Measurements from ENCODE around the gene FSIP1. TPM values are rescaled to one million over a fixed set of nuclear protein-coding genes. Genes with fewer than 3 reads are reported as not detected.

FSIP1 gene
- total RNA-seq, 4 donors from 2014 or later: 0.83 to 4.6 (median 1.4) TPM

- no peak for TF ChIP-seq POLR2A (IDR thresholded peaks at IDR 0.05; ENCODE audit: low read depth)
- peak in 2 of 3 experiments; percentile 19 to 26 for TF ChIP-seq CTCF (IDR thresholded peaks at IDR 0.05)
- no peak for TF ChIP-seq POLR2AphosphoS5 (IDR thresholded peaks at IDR 0.05)
- TF ChIP-seq EP300 (IDR thresholded peaks at IDR 0.05): no peak
- Histone ChIP-seq H3K36me3 (peaks cover 0 to 8% (median 0%) of the 10 kb centered on the region in 4 donors), H3K27me3 (no peaks in the 10 kb centered on the region), H3K4me3 (no peak overlapping the region), H3K4me1 (no peaks in the 10 kb centered on the region), H3K9me3 (no peaks in the 10 kb centered on the region), H3K27ac (replicated peaks in 1 of 4) (no peak overlapping the region)
- 95% methylated on average over 16 of the region's 19 CpGs for WGBS
- no peak for DNase-seq (ENCODE audit: extremely low spot score)
- intact Hi-C loops (cut with DNase I): loop anchor here (5.0 kb wide), 1 partner anchor 71 kb away; no protein-coding TSS in a partner anchor
Measured at GRCh38 chr15:39801641-39802309, 19.1 kb upstream of the FSIP1 start.

GRCh38 chr15:39799552-39800011, 16.9 kb upstream of the FSIP1 start:
- H3K27me3 ChIP-seq: no peaks in the 10 kb centered on the region
- intact Hi-C loops (cut with DNase I): loop anchor here (5.0 kb wide), 1 partner anchor 73 kb away; no protein-coding TSS in a partner anchor
- DNase-seq (ENCODE audit: extremely low spot score): no peak
- no peak overlapping the region for H3K4me3 ChIP-seq
- no peaks in the 10 kb centered on the region for H3K4me1 ChIP-seq
- no peaks in the 10 kb centered on the region for H3K9me3 ChIP-seq
- H3K36me3 ChIP-seq: peaks cover 0 to 8% (median 0%) of the 10 kb centered on the region in 4 donors
- TF ChIP-seq POLR2AphosphoS5 (IDR thresholded peaks at IDR 0.05): no peak
- TF ChIP-seq POLR2A (IDR thresholded peaks at IDR 0.05; ENCODE audit: low read depth): no peak
- TF ChIP-seq CTCF (IDR thresholded peaks at IDR 0.05): no peak
- TF ChIP-seq EP300 (IDR thresholded peaks at IDR 0.05): no peak
- H3K27ac ChIP-seq (replicated peaks in 1 of 4): no peak overlapping the region
- WGBS: 72% methylated on average over 6 of the region's 6 CpGs

GRCh38 chr15:39798382-39798781, 15.7 kb upstream of the FSIP1 start:
- no peak for DNase-seq (ENCODE audit: extremely low spot score)
- Histone ChIP-seq H3K27ac (replicated peaks in 1 of 4) (no peak overlapping the region), H3K36me3 (peaks cover 0 to 8% (median 0%) of the 10 kb centered on the region in 4 donors), H3K27me3 (no peaks in the 10 kb centered on the region), H3K9me3 (no peaks in the 10 kb centered on the region), H3K4me1 (peaks cover 0 to 2% (median 0%) of the 10 kb centered on the region in 4 donors), H3K4me3 (no peak overlapping the region)
- TF ChIP-seq POLR2AphosphoS5 (IDR thresholded peaks at IDR 0.05) (no peak), CTCF (IDR thresholded peaks at IDR 0.05) (no peak), EP300 (IDR thresholded peaks at IDR 0.05) (no peak), POLR2A (IDR thresholded peaks at IDR 0.05; ENCODE audit: low read depth) (no peak)
- 87% methylated on average over 4 of the region's 6 CpGs for WGBS
- intact Hi-C loops (cut with DNase I): no loop called here

- intact Hi-C loops (cut with DNase I): no loop called here
- TF ChIP-seq CTCF (IDR thresholded peaks at IDR 0.05) (no peak), POLR2AphosphoS5 (IDR thresholded peaks at IDR 0.05) (no peak), EP300 (IDR thresholded peaks at IDR 0.05) (no peak), POLR2A (IDR thresholded peaks at IDR 0.05; ENCODE audit: low read depth) (no peak)
- H3K27me3 ChIP-seq: no peaks in the 10 kb centered on the region
- H3K27ac ChIP-seq (replicated peaks in 1 of 4): no peak overlapping the region
- H3K9me3 ChIP-seq: no peaks in the 10 kb centered on the region
- DNase-seq (ENCODE audit: extremely low spot score): no peak
- H3K4me3 ChIP-seq: no peak overlapping the region
- peaks cover 0 to 12% (median 7%) of the 10 kb centered on the region in 4 donors for H3K4me1 ChIP-seq
- peaks cover 0 to 8% (median 0%) of the 10 kb centered on the region in 4 donors for H3K36me3 ChIP-seq
- WGBS: 94% methylated on average over 6 of the region's 6 CpGs
Measured at GRCh38 chr15:39797407-39797806, 14.8 kb upstream of the FSIP1 start.
